K562 (cell line): Measurements from ENCODE around the gene TRIM65. TPM values are rescaled to one million over a fixed set of nuclear protein-coding genes. Genes with fewer than 3 reads are reported as not detected.

ENCODE experiments used
- AFF1 ChIP-seq, 2 experiments: fragments of 450-650 bp; IDR thresholded peaks; 2 replicates each; pipeline ENCODE4 v1.6.1; 2018; ENCODE audit warnings: mild to moderate bottlenecking in 2 of 2, low read depth in 1 of 2; ENCODE audit not compliant: partially characterized antibody in 2 of 2
- ARID1B ChIP-seq: fragments of 450-650 bp; IDR thresholded peaks from 2 replicates; pipeline ENCODE4 v1.6.1; 2016; ENCODE audit warnings: antibody characterized with exemption, mild to moderate bottlenecking, inconsistent platforms
- CUX1 ChIP-seq: fragments of 200-800 bp; sonication (Bioruptor generic); IDR thresholded peaks from 2 replicates; pipeline ENCODE4 v1.6.1; 2016; ENCODE audit warnings: missing genetic modification characterization, missing compliant biosample characterization
- DDX20 ChIP-seq: fragments of 450-650 bp; IDR thresholded peaks from 2 replicates; pipeline ENCODE4 v1.6.1; 2016; ENCODE audit warnings: missing genetic modification characterization, low read depth, mild to moderate bottlenecking, missing compliant biosample characterization, moderate library complexity
- DPF2 ChIP-seq: fragments of 450-650 bp; IDR thresholded peaks from 2 replicates; pipeline ENCODE4 v1.6.1; 2016
- EZH2 ChIP-seq: IDR thresholded peaks from 2 replicates; pipeline ENCODE4 v1.6.1; 2012; ENCODE audit warnings: low read depth, mild to moderate bottlenecking, inconsistent platforms, low read length, borderline replicate concordance
- ILF3 ChIP-seq: fragments of 450-650 bp; IDR thresholded peaks from 2 replicates; pipeline ENCODE4 v1.6.1; 2018; ENCODE audit warnings: antibody characterized with exemption, mild to moderate bottlenecking, moderate library complexity, borderline replicate concordance
- MCM2 ChIP-seq: fragments of 450-650 bp; IDR thresholded peaks from 2 replicates; pipeline ENCODE4 v1.6.1; 2017; ENCODE audit warnings: low read depth, mild to moderate bottlenecking
- MEF2A ChIP-seq: IDR thresholded peaks from 2 replicates; pipeline ENCODE4 v1.6.1; 2011; ENCODE audit warnings: low read depth, mild to moderate bottlenecking, low read length, moderate library complexity; ENCODE audit not compliant: control insufficient read depth
- PKNOX1 ChIP-seq: fragments of 450-650 bp; IDR thresholded peaks from 2 replicates; pipeline ENCODE4 v1.6.1; 2016
- RBM15 ChIP-seq: fragments of 200-400 bp; formaldehyde crosslinking; IDR thresholded peaks from 2 replicates; pipeline ENCODE4 v1.6.1; 2018; ENCODE audit warnings: mild to moderate bottlenecking, low read length, moderate library complexity; ENCODE audit not compliant: insufficient read depth
- SUPT5H ChIP-seq: fragments of 450-650 bp; IDR thresholded peaks from 2 replicates; pipeline ENCODE4 v1.6.1; 2016
- TCFL5 ChIP-seq: fragments of 250-450 bp; sonication (Bioruptor Pico); conservative IDR thresholded peaks from 2 replicates; pipeline ENCODE4 v1.6.1; 2021; ENCODE audit warnings: mild to moderate bottlenecking, moderate library complexity, matching md5 sums
- ZNF707 ChIP-seq: fragments of 250-450 bp; sonication (Bioruptor Pico); conservative IDR thresholded peaks from 2 replicates; pipeline ENCODE4 v1.8.0; 2022; ENCODE audit warnings: inconsistent platforms, mild to moderate bottlenecking, moderate library complexity
- polyA plus RNA-seq, 8 experiments: library from polyadenylated mRNA; depleted of rRNA in 4 of 8; stranded (reverse) in 5 of 8; unstranded in 3 of 8; fragments of >200 nt; fragmentation: Nextera tagmentation in 2 of 8; fragmentation: Illumina TruSeq in 1 of 8; extraction: Ambion mirVana in 2 of 8; extraction: Trizol in 1 of 8; gene quantifications; 2 replicates each; pipeline versions ENCODE4 v1.2.1 to v1.2.3, GENCODE V29; 2011 to 2014; ENCODE audit warnings: inconsistent platforms in 1 of 8, missing spikeins in 1 of 8
- total RNA-seq, 7 experiments: library from RNA; depleted of rRNA in 6 of 7; stranded (reverse); fragments of >200 nt in 6 of 7; fragmentation: Illumina TruSeq in 2 of 7; extraction: Trizol in 2 of 7; gene quantifications; 2 replicates each; pipeline versions ENCODE4 v1.2.1 to v1.2.3, GENCODE V29; 2011 to 2021; ENCODE audit warnings: low replicate concordance in 1 of 7

Gene TRIM65
- total and polyA plus RNA-seq, 9 of the 15 experiments (the other 6 are each of a cell fraction or from before 2014, with no cell fraction given): 2.8 to 45.7 (median 22.9) TPM

- TF ChIP-seq DPF2 (no peak), PKNOX1 (no peak), MCM2 (no peak), SUPT5H (peak; percentile 98), ILF3 (no peak), ZNF707 (CRISPR knock-in tag) (no peak), RBM15 (no peak), TCFL5 (CRISPR knock-in tag) (no peak), ARID1B (no peak), EZH2 (no peak), MEF2A (no peak), AFF1 (IDR thresholded peaks at IDR 0.05; ENCODE audit: low read depth in 1 of 2, partially characterized antibody in 2 of 2) (peak in 1 of 2 experiments; percentile 94), CUX1 (CRISPR knock-in tag) (no peak), DDX20 (tag) (no peak)
Measured at GRCh38 chr17:75940727-75941441, 44.1 kb upstream of the TRIM65 start, which contains the start of gene FBF1 (continued).
